Measurements from ENCODE around the gene ANKRD11. TPM values are rescaled to one million over a fixed set of nuclear protein-coding genes. Genes with fewer than 3 reads are reported as not detected.

The ANKRD11 gene
- total RNA-seq, 1 experiment from 2014 or later, result 99.4 TPM

DNA sequence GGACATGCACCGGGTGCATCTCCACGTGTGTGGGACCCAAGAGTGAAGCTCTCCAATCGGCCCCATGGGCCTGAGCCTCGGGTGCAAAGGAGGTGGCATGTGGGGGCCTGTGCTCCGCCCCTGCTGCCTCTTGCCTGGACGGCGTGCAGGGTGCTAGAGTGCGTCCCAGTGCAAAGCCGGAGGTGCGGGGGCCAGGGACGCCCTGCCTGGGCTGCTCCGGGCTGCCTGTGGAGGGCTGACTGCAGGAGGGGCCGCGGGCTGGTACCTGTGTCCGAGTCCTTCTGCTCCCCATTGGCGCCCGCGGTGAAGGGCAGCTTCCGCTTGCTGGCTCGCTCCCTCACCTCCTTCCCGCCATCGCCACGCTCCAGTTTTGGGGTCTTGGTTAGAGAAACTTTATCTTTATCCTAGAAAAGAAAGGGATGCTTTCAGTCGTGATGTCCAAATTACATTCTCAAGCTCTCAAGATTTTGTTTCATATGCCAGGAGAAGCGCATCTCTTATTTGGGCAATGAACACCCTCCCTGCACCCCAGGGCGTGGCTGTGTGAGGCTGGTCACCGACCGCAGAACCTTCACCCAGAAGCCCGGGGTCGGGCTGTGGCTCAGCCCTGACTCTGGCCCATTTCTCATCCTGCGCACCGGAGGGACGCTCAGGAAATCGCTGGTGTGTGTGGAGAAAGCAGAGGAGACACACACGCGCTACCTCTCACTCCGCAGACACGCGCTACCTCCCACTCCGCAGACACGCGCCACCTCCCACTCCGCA lies 185.2 kb downstream of the ANKRD11 start:
- ChIA-PET POLR2A (no interaction called here), CTCF (no interaction called here)
- in situ Hi-C loops (cut with HindIII; ENCODE audit: low pct_unique_long_range_greater_than_20kb, low sequenced_read_pairs) (no loop called here), intact Hi-C loops (cut with micrococcal nuclease; ENCODE audit: unreplicated experiment) (no loop called here)
- Histone ChIP-seq H3K4me3 (ENCODE audit: low read depth in 2 of 2, low read length in 2 of 2) (no peak overlapping the region), H3K4me1 (ENCODE audit: control insufficient read depth, insufficient read depth, low read length) (peaks cover 19% of the 10 kb centered on the region), H3K36me3 (ENCODE audit: control insufficient read depth, insufficient read depth, low read length) (no peaks in the 10 kb centered on the region), H3K9me3 (ENCODE audit: control insufficient read depth, insufficient read depth, low read depth, low read length) (no peaks in the 10 kb centered on the region), H3K27ac (ENCODE audit: low read length) (no peak overlapping the region), H3K27me3 (ENCODE audit: control insufficient read depth, insufficient read depth, low read length) (no peaks in the 10 kb centered on the region)
- ATAC-seq (no peak), DNase-seq (ENCODE audit: low read depth, low spot score) (no peak)
- TF ChIP-seq, protein P1, sequence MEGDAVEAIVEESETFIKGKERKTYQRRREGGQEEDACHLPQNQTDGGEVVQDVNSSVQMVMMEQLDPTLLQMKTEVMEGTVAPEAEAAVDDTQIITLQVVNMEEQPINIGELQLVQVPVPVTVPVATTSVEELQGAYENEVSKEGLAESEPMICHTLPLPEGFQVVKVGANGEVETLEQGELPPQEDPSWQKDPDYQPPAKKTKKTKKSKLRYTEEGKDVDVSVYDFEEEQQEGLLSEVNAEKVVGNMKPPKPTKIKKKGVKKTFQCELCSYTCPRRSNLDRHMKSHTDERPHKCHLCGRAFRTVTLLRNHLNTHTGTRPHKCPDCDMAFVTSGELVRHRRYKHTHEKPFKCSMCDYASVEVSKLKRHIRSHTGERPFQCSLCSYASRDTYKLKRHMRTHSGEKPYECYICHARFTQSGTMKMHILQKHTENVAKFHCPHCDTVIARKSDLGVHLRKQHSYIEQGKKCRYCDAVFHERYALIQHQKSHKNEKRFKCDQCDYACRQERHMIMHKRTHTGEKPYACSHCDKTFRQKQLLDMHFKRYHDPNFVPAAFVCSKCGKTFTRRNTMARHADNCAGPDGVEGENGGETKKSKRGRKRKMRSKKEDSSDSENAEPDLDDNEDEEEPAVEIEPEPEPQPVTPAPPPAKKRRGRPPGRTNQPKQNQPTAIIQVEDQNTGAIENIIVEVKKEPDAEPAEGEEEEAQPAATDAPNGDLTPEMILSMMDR (IDR thresholded peaks at IDR 0.05), result no peak
- TF ChIP-seq, protein P2, sequence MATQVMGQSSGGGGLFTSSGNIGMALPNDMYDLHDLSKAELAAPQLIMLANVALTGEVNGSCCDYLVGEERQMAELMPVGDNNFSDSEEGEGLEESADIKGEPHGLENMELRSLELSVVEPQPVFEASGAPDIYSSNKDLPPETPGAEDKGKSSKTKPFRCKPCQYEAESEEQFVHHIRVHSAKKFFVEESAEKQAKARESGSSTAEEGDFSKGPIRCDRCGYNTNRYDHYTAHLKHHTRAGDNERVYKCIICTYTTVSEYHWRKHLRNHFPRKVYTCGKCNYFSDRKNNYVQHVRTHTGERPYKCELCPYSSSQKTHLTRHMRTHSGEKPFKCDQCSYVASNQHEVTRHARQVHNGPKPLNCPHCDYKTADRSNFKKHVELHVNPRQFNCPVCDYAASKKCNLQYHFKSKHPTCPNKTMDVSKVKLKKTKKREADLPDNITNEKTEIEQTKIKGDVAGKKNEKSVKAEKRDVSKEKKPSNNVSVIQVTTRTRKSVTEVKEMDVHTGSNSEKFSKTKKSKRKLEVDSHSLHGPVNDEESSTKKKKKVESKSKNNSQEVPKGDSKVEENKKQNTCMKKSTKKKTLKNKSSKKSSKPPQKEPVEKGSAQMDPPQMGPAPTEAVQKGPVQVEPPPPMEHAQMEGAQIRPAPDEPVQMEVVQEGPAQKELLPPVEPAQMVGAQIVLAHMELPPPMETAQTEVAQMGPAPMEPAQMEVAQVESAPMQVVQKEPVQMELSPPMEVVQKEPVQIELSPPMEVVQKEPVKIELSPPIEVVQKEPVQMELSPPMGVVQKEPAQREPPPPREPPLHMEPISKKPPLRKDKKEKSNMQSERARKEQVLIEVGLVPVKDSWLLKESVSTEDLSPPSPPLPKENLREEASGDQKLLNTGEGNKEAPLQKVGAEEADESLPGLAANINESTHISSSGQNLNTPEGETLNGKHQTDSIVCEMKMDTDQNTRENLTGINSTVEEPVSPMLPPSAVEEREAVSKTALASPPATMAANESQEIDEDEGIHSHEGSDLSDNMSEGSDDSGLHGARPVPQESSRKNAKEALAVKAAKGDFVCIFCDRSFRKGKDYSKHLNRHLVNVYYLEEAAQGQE (IDR thresholded peaks at IDR 0.05; ENCODE audit: insufficient read depth in 1 of 2, low read depth in 2 of 2, low read length in 1 of 2), result no peak
- TF ChIP-seq TCF7L2 (IDR thresholded peaks at IDR 0.05; ENCODE audit: low read depth, low read length) (no peak), POLR2AphosphoS5 (IDR thresholded peaks at IDR 0.05; ENCODE audit: low read depth, low read length) (no peak), SIN3A (IDR thresholded peaks at IDR 0.05; ENCODE audit: borderline replicate concordance, insufficient read depth, low read depth, low read length) (no peak)
- BruUV-seq (replicated peaks), result no TSS peak

DNA sequence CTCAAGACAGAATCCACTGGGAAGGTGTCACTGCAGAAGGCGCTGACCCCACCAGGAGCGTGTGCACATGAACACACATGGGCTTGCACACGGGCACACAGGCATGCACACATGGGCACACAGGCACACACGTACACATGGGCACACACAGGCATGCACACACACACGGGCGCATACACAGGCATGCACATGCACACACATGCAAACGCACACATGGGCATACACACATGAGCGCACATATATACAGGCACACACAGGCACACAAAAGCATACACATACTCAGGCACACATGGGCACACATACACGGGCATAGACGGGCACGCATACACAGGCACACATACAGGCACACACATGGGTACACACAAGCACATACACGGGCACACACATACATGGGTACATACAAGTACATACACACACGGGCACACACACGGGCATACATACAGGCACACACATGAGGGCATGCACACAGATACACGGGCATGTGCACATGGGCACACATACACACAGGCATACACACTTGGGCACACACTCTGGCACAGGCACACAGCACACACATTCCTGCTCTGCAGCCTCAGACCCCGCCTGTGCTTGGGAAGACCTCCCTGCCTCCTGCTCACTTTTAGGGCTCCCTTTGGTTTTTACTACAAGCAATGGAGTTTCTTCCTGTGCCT lies 186.0 kb downstream of the ANKRD11 start:
- TF ChIP-seq TCF7L2 (IDR thresholded peaks at IDR 0.05; ENCODE audit: low read depth, low read length), result no peak
- no peak for TF ChIP-seq POLR2AphosphoS5 (IDR thresholded peaks at IDR 0.05; ENCODE audit: low read depth, low read length)
- TF ChIP-seq, protein P2 (IDR thresholded peaks at IDR 0.05; ENCODE audit: insufficient read depth in 1 of 2, low read depth in 2 of 2, low read length in 1 of 2), result no peak
- no TSS peak for BruUV-seq (replicated peaks)
- Histone ChIP-seq H3K4me1 (ENCODE audit: control insufficient read depth, insufficient read depth, low read length) (peaks cover 19% of the 10 kb centered on the region), H3K27ac (ENCODE audit: low read length) (no peak overlapping the region; the same call in 1 of the 2 replicates), H3K4me3 (ENCODE audit: low read depth in 2 of 2, low read length in 2 of 2) (no peak overlapping the region), H3K27me3 (ENCODE audit: control insufficient read depth, insufficient read depth, low read length) (no peaks in the 10 kb centered on the region), H3K9me3 (ENCODE audit: control insufficient read depth, insufficient read depth, low read depth, low read length) (no peaks in the 10 kb centered on the region), H3K36me3 (ENCODE audit: control insufficient read depth, insufficient read depth, low read length) (no peaks in the 10 kb centered on the region)
- ChIA-PET CTCF (no interaction called here), POLR2A (no interaction called here)
- ATAC-seq (no peak), DNase-seq (ENCODE audit: low read depth, low spot score) (no peak)
- in situ Hi-C loops (cut with HindIII; ENCODE audit: low pct_unique_long_range_greater_than_20kb, low sequenced_read_pairs), result no loop called here
- intact Hi-C loops (cut with micrococcal nuclease; ENCODE audit: unreplicated experiment), result no loop called here

Data from Panc1 (cell line).